ENCODE measurements around the gene DSC1.

The DSC1 gene, protein sequence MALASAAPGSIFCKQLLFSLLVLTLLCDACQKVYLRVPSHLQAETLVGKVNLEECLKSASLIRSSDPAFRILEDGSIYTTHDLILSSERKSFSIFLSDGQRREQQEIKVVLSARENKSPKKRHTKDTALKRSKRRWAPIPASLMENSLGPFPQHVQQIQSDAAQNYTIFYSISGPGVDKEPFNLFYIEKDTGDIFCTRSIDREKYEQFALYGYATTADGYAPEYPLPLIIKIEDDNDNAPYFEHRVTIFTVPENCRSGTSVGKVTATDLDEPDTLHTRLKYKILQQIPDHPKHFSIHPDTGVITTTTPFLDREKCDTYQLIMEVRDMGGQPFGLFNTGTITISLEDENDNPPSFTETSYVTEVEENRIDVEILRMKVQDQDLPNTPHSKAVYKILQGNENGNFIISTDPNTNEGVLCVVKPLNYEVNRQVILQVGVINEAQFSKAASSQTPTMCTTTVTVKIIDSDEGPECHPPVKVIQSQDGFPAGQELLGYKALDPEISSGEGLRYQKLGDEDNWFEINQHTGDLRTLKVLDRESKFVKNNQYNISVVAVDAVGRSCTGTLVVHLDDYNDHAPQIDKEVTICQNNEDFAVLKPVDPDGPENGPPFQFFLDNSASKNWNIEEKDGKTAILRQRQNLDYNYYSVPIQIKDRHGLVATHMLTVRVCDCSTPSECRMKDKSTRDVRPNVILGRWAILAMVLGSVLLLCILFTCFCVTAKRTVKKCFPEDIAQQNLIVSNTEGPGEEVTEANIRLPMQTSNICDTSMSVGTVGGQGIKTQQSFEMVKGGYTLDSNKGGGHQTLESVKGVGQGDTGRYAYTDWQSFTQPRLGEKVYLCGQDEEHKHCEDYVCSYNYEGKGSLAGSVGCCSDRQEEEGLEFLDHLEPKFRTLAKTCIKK

DNA sequence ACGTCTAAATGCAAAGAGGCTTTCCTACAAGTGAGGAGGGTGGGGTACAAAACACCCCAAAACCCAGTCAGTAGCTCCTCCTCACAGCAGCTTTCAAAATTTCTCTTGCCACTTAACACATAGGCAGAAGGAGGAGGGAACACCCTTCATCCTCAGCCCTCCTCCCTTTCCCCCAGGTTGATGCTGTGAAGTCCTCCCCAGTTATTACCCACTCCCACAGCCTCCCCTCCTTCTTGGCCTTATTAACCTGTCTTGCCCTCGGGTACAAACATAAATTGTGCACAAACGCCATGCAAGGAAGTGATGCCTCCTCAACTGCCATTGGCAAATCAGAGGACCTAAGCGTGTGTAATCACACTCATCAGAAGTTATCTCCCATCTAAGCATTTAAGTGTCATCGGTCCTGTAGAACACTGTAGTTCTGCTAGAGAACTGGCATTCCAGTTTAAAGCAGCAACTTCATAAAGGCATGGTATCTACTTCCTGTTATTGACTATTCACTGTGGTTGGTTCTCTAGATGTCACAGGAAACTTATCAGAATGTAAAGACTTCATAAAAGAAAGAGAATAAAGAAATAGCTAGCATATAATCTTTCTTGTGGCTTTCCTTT is at the start of gene DSC1:
Gene DSC1, minus strand, starts transcription at position 32 of the 611 bp plus-strand sequence. CDS start 262 bp downstream, outside the sequence.
- DNase-seq (ENCODE audit: low read depth in 4 of 4, low spot score in 1 of 4) = no peak

- no peak for DNase-seq (ENCODE audit: low read depth in 4 of 4, low spot score in 1 of 4)
Measured at GRCh38 chr18:31211047-31211446, 48.4 kb upstream of the DSC1 start.

DNA sequence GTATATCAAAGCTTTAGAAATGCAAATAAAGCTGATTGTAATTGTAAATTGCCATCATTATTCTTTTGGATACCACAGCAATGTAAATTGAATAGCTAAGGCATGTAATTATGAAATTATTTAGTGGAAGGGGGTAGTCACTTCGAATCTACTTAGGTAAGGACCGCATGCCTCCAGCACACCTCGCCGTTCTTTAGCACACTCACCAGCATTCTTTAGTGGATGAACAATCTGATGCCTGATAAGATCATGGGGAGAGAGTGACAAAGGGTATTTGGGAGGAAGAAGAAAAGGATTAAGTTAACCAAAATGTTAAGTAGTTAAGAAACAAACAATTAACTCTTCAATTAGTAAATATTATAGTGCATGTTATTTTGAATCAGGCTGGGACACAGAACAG is 46.4 kb upstream of the DSC1 start:
- no peak for DNase-seq (ENCODE audit: low read depth in 4 of 4, low spot score in 1 of 4)

- DNase-seq (ENCODE audit: low read depth in 4 of 4, low spot score in 1 of 4) = no peak
Measured at GRCh38 chr18:31207391-31207790, 44.7 kb upstream of the DSC1 start.

- DNase-seq (ENCODE audit: low read depth in 4 of 4, low spot score in 1 of 4) = no peak
Measured at GRCh38 chr18:31206787-31207381, 44.2 kb upstream of the DSC1 start.

GRCh38 chr18:31206071-31206470 is 43.4 kb upstream of the DSC1 start:
- DNase-seq (ENCODE audit: low read depth in 4 of 4, low spot score in 1 of 4) = no peak

DNA sequence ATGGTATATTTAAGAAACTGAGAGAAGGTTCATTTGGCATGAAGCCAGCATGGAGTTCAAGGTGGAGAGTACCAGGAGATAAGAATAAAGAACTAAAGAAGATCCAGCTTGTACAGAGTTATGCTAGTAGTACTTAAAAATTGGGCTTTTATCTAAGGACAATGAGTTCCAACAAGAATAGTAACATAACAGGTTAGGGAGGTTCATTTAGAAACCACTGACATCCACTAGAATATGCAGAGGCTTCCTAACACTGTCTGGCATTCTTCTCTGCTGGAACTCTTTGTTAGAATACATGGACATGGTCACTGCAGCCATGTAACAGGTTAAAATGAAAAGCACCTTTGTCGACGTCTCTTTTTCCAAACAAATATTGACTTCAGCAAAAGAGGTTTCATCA is 42.6 kb upstream of the DSC1 start:
- DNase-seq (ENCODE audit: low read depth in 4 of 4, low spot score in 1 of 4) = no peak

GRCh38 chr18:31204833-31205232 is 42.2 kb upstream of the DSC1 start:
- no peak for DNase-seq (ENCODE audit: low read depth in 4 of 4, low spot score in 1 of 4)

- no peak for DNase-seq (ENCODE audit: low read depth in 4 of 4, low spot score in 1 of 4)
Measured at GRCh38 chr18:31204166-31204565, 41.5 kb upstream of the DSC1 start.

DNA sequence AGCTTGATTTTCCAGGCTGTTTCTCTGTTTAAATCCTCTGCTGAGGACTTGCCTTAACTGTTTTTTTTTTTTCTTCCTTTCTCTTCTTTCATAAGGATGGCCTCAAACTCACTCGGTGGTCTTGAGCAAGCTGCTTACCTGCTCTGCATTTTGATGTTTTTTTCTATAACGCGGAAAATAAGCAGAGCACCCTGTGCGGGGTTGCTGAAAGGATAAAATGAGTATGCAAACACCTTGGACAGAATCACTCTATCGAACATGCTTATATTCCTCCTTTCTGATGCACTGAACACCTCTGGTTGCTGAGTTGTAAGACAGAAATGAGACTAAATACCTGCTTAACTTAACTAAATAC is 41.1 kb upstream of the DSC1 start:
- DNase-seq (ENCODE audit: low read depth in 4 of 4, low spot score in 1 of 4) = no peak

DNA sequence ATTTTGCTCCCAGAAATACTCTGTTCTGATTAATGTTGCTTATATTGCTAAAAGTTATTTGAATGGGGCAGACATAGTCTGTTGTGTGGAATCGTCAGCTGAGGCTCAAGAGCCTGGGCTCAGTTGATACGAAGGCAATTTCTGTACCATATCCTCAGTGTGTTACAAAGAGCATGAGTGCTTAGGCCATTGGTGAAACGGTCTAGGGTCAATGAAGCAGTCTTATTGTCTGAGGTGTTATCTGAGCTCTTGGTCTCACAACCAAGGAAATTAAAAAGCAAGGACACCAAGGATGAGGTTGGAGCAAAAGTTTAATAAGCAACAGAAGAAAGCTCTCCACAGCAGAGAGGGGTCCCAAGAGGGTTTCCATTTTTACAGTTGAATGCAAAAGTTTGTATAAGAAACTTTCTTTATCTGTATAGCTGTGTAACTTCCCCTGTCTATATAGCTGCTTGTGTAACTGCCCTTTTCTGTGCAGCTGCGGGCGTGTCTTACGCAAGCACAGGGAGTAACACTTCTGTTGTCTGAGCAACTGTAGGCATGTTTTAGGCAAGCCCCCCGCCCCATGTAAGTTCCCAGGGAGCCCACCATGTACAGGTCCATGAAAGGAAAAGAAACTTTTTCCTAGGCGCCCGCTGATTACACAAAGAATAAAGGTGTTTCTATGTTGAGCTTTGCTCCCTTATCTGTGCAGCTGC is 40.6 kb upstream of the DSC1 start:
- DNase-seq (ENCODE audit: low read depth in 4 of 4, low spot score in 1 of 4) = no peak

DNA sequence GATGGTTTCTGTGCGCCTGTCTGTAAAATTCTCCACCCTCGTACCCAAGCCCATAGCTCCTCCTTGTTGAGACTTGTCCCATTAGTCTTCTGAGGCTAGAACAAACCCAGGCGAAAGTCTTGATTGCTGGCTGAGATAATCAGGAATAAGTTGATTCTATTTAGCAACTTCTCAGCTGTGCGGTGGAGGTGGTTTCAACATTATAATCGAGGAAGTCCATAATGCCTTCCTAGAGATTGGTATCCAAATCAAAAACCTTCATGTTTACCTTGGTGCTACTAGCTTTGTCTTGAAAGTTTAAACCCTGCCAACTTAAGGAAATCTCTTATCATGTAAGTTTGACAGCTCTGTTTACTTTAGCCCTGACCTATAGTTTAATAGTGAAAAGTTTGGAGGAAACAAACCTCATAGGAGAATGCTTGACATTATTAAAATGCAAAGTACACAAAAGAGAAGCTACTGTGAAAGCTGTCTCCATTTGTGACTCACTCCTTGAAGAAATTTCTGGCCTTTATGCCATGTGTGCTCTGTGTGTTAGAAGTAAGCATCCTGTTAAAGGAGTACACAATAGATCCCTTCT is 36.6 kb upstream of the DSC1 start:
- no peak for DNase-seq (ENCODE audit: low read depth in 4 of 4, low spot score in 1 of 4)

- DNase-seq (ENCODE audit: low read depth in 4 of 4, low spot score in 1 of 4) = no peak
Measured at GRCh38 chr18:31197676-31198075, 35.0 kb upstream of the DSC1 start.

DNA sequence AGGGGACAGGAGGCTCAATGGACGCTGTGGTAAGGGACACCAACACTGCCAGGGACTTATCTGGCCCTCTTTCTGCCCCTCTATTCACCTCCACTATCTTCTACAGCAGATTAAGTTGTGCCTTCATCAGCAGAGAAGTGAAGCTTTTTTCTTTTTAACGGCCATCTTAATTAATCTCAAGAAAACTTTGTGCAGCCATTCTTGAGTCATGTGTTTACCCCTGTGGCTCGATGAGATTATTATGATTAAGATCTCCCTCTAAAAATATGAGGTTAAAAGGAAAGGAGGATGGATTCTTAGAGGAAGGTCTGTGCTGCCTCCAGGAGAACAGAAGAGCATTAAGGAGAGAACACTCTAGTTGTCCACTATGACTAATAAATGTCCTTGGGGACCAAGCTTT is 32.4 kb upstream of the DSC1 start:
- no peak for DNase-seq (ENCODE audit: low read depth in 4 of 4, low spot score in 1 of 4)

DNA sequence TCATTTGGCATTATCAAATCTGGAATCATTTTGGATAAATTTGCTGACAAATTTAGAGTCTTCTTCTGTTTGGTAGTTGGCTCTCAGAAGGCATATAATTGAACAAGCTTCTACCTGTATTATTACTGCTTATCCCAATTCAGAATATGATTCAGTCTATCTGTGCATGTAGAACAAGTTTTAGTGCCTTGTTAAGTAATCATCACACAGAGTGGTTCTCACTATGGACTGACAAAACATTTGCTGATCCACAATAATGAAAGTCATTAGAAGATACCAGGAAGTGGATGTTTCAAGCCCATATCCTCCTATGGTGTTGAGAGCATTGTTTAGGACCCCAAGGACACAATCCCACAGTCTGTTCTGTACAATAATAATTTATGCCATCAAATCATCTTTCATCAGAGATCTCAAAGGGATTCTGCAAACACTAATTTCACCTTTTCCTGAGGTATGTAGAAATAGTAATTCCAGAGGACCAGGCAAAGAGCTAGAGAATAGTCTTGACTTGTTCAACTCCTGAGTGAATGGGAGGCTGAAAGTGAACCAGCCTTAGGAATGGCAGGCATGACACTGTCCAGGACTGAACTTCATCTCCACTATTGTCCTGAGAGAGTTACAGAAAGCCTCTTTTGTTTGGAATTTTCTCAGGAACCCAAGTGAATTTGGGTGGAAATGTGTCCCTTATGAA is 29.6 kb upstream of the DSC1 start:
- no peak for DNase-seq (ENCODE audit: low read depth in 4 of 4, low spot score in 1 of 4)

DNA sequence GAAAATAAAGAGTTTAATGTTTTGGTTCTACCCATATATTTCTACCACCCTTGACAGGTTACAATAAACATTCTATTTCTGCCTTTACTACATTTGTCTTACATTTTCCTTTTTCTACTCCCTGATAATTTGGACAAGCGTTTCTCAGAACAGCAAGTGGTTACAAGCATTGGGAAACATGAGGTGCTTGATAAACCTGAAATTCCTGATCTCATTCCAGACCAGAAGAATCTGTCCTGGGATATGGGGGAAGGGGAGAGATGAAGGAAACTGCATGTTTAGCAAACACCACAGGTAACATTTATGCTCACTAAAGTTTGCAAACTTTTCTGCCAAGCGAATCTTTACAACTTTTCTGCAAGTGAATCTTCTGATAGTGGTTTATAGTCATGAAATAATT is 28.3 kb upstream of the DSC1 start:
- DNase-seq (ENCODE audit: low read depth in 4 of 4, low spot score in 1 of 4) = no peak

DNA sequence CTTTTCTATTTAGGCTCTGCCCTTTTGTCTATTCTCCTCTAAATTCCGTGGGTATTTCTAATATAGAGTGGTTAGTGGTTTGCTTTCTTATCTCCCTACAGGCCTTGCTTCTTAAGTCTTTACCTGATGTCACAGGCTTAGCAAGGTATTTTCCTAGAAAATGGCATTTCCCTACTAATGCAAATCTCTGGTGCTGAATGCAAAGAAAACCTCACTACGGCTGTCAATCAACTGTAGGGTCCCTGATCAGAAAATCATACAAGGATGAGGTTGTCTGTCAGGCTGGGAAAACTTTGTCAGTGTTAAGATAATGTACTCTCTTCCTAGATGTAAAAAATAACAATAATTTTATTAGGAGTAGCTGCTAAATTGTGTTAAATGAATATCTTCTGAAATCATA is 27.1 kb upstream of the DSC1 start:
- no peak for DNase-seq (ENCODE audit: low read depth in 4 of 4, low spot score in 1 of 4)

DNA sequence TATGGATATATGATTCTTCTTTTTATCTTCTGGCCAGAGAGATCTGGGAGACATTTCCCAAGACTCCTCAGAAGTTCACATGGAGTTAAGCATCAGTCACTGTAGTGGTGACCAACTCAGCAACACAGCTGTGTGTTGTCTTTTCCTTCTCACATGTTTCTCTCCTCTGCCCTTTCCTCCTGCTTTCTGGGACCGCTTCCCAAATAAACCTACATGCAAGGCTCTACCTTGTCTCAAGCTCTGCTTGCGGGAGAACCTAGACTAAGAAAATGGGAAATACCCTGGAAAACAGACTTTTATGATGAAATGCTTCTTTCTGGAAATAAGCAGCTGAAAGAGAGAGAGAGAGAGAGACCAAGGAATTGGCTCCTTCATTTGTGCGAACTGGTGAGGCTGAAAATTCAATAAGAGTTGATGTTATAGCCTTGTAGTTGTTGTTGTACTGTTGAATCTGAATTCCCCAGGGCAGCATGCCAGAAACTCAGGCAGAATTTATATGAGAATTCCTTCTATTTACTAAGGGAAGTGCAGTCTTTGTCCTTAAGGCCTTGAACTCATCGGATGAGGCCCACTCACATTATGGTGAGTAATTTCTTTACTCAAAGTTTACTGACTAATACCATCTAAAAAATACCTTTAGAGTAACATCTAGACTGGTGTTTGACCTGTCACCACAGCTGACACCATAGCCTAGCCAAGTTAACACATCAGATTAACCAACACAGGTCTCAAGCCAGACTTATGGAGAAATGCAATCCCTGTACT is 22.7 kb upstream of the DSC1 start:
- no peak for DNase-seq (ENCODE audit: low read depth in 4 of 4, low spot score in 1 of 4)

- no peak for DNase-seq (ENCODE audit: low read depth in 4 of 4, low spot score in 1 of 4)
Measured at GRCh38 chr18:31183302-31183701, 20.6 kb upstream of the DSC1 start.

Data from stimulated activated CD4-positive, alpha-beta T cell treated with anti-CD3 and anti-CD28 coated beads, Interleukin-1b, Interleukin-23, amount 100 ng/mL, for 24 hours (primary cell).